Activated CD4-positive, CD25-positive, alpha-beta regulatory T cell treated with anti-CD3 and anti-CD28 coated beads, Interleukin-2, amount 50 U/mL, for 16 hours (primary cell): Measurements from ENCODE around the gene TMEM204.

Experiments
- DNase-seq: peaks from one replicate; pipeline ENCODE4 v3.0.0-alpha.2; 2020; ENCODE audit warnings: low read depth, low spot score

Gene TMEM204

GRCh38 chr16:1520461-1520860, 13.0 kb upstream of the TMEM204 start:
- no peak for DNase-seq

- no peak for DNase-seq
Observed at GRCh38 chr16:1523581-1524245, 9.8 kb upstream of the TMEM204 start.

GRCh38 chr16:1524366-1524765, 9.1 kb upstream of the TMEM204 start:
- no peak for DNase-seq

GRCh38 chr16:1525871-1526607, 7.4 kb upstream of the TMEM204 start:
- no peak for DNase-seq

GRCh38 chr16:1526608-1527555, 6.6 kb upstream of the TMEM204 start:
- no peak for DNase-seq

- no peak for DNase-seq
Observed at GRCh38 chr16:1527836-1528811, 5.3 kb upstream of the TMEM204 start.

- no peak for DNase-seq
Observed at GRCh38 chr16:1528921-1529537, 4.4 kb upstream of the TMEM204 start.

GRCh38 chr16:1530349-1530882, 3.0 kb upstream of the TMEM204 start:
- DNase-seq = no peak

- DNase-seq = no peak
Observed at GRCh38 chr16:1530883-1531637, 2.4 kb upstream of the TMEM204 start.

GRCh38 chr16:1531638-1531910, 1.9 kb upstream of the TMEM204 start:
- no peak for DNase-seq

GRCh38 chr16:1532081-1532760, 1.2 kb upstream of the TMEM204 start:
- no peak for DNase-seq

GRCh38 chr16:1532771-1533170, 695 bp upstream of the TMEM204 start:
- DNase-seq = no peak

- DNase-seq = no peak
Observed at GRCh38 chr16:1534021-1535020, 855 bp downstream of the TMEM204 start.

GRCh38 chr16:1535391-1536291, 2.2 kb downstream of the TMEM204 start:
- DNase-seq = no peak

GRCh38 chr16:1536601-1537000, 3.1 kb downstream of the TMEM204 start:
- DNase-seq = no peak

GRCh38 chr16:1537138-1537577, 3.7 kb downstream of the TMEM204 start:
- DNase-seq = no peak

- DNase-seq = no peak
Observed at GRCh38 chr16:1537763-1538289, 4.4 kb downstream of the TMEM204 start.
